ENCODE data around the gene VSIG8. TPM values are rescaled to one million over a fixed set of nuclear protein-coding genes. Genes with fewer than 3 reads are reported as not detected.

The VSIG8 gene
- total RNA-seq, 1 experiment from 2014 or later: not detected

- Mint-ChIP-seq H3K9me3 (ENCODE audit: unreplicated experiment) (no peaks in the 10 kb centered on the region), H3K27ac (ENCODE audit: unreplicated experiment) (no peak overlapping the region), H3K36me3 (ENCODE audit: insufficient read depth, unreplicated experiment) (no peaks in the 10 kb centered on the region), H3K4me1 (ENCODE audit: low read depth, unreplicated experiment) (peaks cover 13% of the 10 kb centered on the region), H3K4me3 (ENCODE audit: unreplicated experiment) (no peak overlapping the region), H3K27me3 (ENCODE audit: insufficient read depth, unreplicated experiment) (no peaks in the 10 kb centered on the region)
- BruUV-seq (replicated peaks): no TSS peak
- ChIA-PET CTCF (interaction anchor here (0.6 to 6.5 kb wide), 9 partner anchors 33 to 116 kb away, joined by 3 to 75 read pairs (median 7); partner anchors contain the start of genes DUSP23, FCRL6, IGSF9 and TAGLN2), POLR2A (no interaction called here)
- Histone ChIP-seq H3K27me3 (replicated peaks; ENCODE audit: control insufficient read depth, insufficient read depth, low read length) (no peaks in the 10 kb centered on the region), H3K9me3 (no peaks in the 10 kb centered on the region), H3K4me3 (ENCODE audit: low read depth, low read length) (no peak overlapping the region), H3K36me3 (ENCODE audit: control insufficient read depth, insufficient read depth, low read length) (no peaks in the 10 kb centered on the region), H3K4me1 (peaks cover 16% of the 10 kb centered on the region)
- peak; percentile 74 to 81 for DNase-seq
- intact Hi-C loops (cut with micrococcal nuclease; ENCODE audit: unreplicated experiment): loop anchor here (1.0 kb wide), 3 partner anchors 55 to 111 kb away; partner anchors contain the start of gene DUSP23
- TF ChIP-seq CTCF (IDR thresholded peaks at IDR 0.05; ENCODE audit: insufficient read depth in 1 of 2, low read depth in 1 of 2, low read length in 1 of 2, severe bottlenecking in 1 of 2, unreplicated experiment in 1 of 2): peak; percentile 86 to 97
Observed at GRCh38 chr1:159891275-159892157, 29.1 kb upstream of the VSIG8 start.

- Mint-ChIP-seq H3K9me3 (ENCODE audit: unreplicated experiment) (no peaks in the 10 kb centered on the region), H3K36me3 (ENCODE audit: insufficient read depth, unreplicated experiment) (no peaks in the 10 kb centered on the region), H3K27ac (ENCODE audit: unreplicated experiment) (no peak overlapping the region), H3K4me3 (ENCODE audit: unreplicated experiment) (no peak overlapping the region), H3K27me3 (ENCODE audit: insufficient read depth, unreplicated experiment) (no peaks in the 10 kb centered on the region), H3K4me1 (ENCODE audit: low read depth, unreplicated experiment) (peaks cover 6% of the 10 kb centered on the region)
- no peak for TF ChIP-seq CTCF (IDR thresholded peaks at IDR 0.05; ENCODE audit: insufficient read depth in 1 of 2, low read depth in 1 of 2, low read length in 1 of 2, severe bottlenecking in 1 of 2, unreplicated experiment in 1 of 2)
- H3K36me3 ChIP-seq (ENCODE audit: control insufficient read depth, insufficient read depth, low read length): no peaks in the 10 kb centered on the region
- H3K27me3 ChIP-seq (replicated peaks; ENCODE audit: control insufficient read depth, insufficient read depth, low read length): no peaks in the 10 kb centered on the region
- intact Hi-C loops (cut with micrococcal nuclease; ENCODE audit: unreplicated experiment): no loop called here
- no TSS peak for BruUV-seq (replicated peaks)
- peaks cover 11% of the 10 kb centered on the region for H3K4me1 ChIP-seq
- no peak for DNase-seq
- ChIA-PET POLR2A (interaction anchor here (0.7 kb wide), 1 partner anchor 32 kb away, joined by 3 read pairs; no protein-coding TSS in a partner anchor), CTCF (interaction anchor here (1.1 to 6.5 kb wide), 4 partner anchors 54 to 117 kb away, joined by 3 to 75 read pairs (median 7); partner anchors contain the start of gene DUSP23)
- no peak overlapping the region for H3K4me3 ChIP-seq (ENCODE audit: low read depth, low read length)
- H3K9me3 ChIP-seq: no peaks in the 10 kb centered on the region
Observed at GRCh38 chr1:159890390-159890789, 27.9 kb upstream of the VSIG8 start.

DNA sequence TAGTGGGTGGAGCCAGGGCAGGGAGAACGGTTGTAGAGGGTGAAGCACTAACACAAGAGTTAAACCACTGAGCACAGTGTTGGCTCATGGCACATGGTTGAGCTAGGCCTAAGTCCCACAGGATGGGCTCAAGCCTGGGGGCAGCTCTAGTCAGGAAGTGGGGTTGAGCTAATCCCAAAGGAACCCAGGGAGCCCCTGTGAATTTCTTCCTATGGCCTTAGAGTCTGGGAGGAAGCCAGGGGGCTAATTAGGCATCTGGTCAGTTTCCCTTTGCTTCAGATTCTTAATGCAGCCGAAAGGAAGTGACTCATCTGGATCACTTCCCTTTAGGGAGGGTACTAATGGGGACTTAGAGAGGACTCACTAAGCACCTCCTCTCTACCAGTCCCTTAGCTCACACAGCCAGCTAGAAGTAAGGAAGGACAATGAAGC lies 27.4 kb upstream of the VSIG8 start:
- no peaks in the 10 kb centered on the region for H3K9me3 ChIP-seq
- Mint-ChIP-seq H3K36me3 (ENCODE audit: insufficient read depth, unreplicated experiment) (no peaks in the 10 kb centered on the region), H3K9me3 (ENCODE audit: unreplicated experiment) (no peaks in the 10 kb centered on the region), H3K27ac (ENCODE audit: unreplicated experiment) (no peak overlapping the region), H3K4me1 (ENCODE audit: low read depth, unreplicated experiment) (peaks cover 6% of the 10 kb centered on the region), H3K27me3 (ENCODE audit: insufficient read depth, unreplicated experiment) (no peaks in the 10 kb centered on the region), H3K4me3 (ENCODE audit: unreplicated experiment) (no peak overlapping the region)
- POLR2A ChIA-PET: interaction anchor here (0.7 kb wide), 1 partner anchor 32 kb away, joined by 3 read pairs; no protein-coding TSS in a partner anchor
- no peak for TF ChIP-seq CTCF (IDR thresholded peaks at IDR 0.05; ENCODE audit: insufficient read depth in 1 of 2, low read depth in 1 of 2, low read length in 1 of 2, severe bottlenecking in 1 of 2, unreplicated experiment in 1 of 2)
- H3K27me3 ChIP-seq (replicated peaks; ENCODE audit: control insufficient read depth, insufficient read depth, low read length): no peaks in the 10 kb centered on the region
- intact Hi-C loops (cut with micrococcal nuclease; ENCODE audit: unreplicated experiment): no loop called here
- H3K4me1 ChIP-seq: peaks cover 11% of the 10 kb centered on the region
- no peak for DNase-seq
- CTCF ChIA-PET: interaction anchor here (1.4 to 6.5 kb wide), 2 partner anchors 53 to 91 kb away, joined by 3 to 75 read pairs; no protein-coding TSS in a partner anchor
- no peak overlapping the region for H3K4me3 ChIP-seq (ENCODE audit: low read depth, low read length)
- BruUV-seq (replicated peaks): no TSS peak
- no peaks in the 10 kb centered on the region for H3K36me3 ChIP-seq (ENCODE audit: control insufficient read depth, insufficient read depth, low read length)

Measured in Caco-2 (cell line).